ENCODE results near the gene CBFA2T3.

The CBFA2T3 gene

DNA sequence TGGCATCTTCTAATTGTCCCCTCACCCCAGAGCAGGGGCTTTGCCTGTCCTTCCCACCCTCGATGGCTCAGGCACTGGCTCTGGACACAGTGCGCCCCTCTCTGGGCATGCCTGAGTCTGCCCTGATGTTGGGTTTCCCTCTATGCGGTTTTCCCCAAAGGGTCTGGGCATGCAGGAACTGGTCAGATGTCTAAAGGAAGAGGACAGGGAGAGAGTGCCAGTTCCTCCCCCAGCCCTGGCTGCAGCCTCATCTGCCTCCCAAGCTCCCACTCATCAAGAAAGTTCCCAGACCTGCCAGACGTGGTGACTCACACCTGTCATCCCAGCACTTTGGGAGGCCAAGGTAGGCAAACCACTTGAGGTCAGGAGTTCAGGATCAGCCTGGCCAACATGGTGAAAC is 69.2 kb downstream of the CBFA2T3 start:
- TF ChIP-seq ZFX (IDR thresholded peaks at IDR 0.05), result no peak
- TF ChIP-seq, protein P1, sequence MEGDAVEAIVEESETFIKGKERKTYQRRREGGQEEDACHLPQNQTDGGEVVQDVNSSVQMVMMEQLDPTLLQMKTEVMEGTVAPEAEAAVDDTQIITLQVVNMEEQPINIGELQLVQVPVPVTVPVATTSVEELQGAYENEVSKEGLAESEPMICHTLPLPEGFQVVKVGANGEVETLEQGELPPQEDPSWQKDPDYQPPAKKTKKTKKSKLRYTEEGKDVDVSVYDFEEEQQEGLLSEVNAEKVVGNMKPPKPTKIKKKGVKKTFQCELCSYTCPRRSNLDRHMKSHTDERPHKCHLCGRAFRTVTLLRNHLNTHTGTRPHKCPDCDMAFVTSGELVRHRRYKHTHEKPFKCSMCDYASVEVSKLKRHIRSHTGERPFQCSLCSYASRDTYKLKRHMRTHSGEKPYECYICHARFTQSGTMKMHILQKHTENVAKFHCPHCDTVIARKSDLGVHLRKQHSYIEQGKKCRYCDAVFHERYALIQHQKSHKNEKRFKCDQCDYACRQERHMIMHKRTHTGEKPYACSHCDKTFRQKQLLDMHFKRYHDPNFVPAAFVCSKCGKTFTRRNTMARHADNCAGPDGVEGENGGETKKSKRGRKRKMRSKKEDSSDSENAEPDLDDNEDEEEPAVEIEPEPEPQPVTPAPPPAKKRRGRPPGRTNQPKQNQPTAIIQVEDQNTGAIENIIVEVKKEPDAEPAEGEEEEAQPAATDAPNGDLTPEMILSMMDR (conservative IDR thresholded peaks at IDR 0.05), result no peak
- H3K27ac ChIP-seq, result no peak overlapping the region

DNA sequence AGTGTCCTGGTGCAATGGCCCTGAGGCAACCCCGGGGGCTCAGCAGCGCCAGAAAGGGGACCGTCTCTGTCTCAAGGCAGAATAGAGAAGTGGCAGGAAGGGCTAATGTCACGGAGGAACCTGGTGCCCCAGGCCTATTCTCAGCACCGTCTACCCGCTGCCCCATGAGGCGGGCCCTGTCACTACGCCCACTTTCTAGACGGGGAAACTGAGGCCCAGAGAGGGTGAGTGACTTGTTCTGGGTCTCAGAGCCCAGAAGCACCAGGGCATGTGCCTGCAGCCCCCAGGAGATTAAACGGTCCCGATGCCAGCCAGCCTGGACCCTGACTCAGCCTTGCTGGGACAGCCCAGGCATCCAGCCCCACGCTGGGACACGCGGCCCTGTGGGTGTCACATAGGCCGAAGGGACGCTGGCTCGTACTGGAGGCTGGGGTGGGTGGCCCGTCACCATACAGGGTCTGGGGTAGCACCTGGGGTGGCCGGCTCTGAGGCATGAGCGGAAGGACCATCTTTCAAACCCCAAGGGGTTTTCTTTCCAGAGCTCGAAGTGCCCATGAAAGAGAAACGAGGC is 70.4 kb downstream of the CBFA2T3 start:
- no peak overlapping the region for H3K27ac ChIP-seq
- no peak for TF ChIP-seq ZFX (IDR thresholded peaks at IDR 0.05)
- TF ChIP-seq, protein P1 (conservative IDR thresholded peaks at IDR 0.05), result no peak; the same call in 1 of the 2 replicates

DNA sequence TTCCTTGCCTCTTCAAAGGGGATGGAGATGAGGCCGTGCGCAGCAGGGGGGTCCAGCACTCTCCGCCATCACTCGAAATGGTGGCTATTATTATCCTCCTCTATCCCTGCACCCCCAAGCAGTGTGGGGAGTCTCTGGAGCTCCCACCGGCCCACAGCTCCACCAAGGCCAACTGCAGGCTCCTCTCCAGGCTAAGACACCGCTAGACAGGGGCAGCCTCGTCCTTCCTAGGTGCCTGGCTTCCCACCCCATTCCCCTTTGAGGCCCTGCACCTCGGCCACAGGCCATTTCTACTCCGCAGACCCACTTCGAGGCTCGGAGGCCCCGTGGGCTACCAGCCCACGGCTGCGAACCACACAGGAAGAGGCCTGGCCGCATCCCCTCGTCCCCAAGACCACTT is 71.0 kb downstream of the CBFA2T3 start:
- TF ChIP-seq, protein P1 (conservative IDR thresholded peaks at IDR 0.05), result no peak
- TF ChIP-seq ZFX (IDR thresholded peaks at IDR 0.05), result no peak
- no peak overlapping the region for H3K27ac ChIP-seq

DNA sequence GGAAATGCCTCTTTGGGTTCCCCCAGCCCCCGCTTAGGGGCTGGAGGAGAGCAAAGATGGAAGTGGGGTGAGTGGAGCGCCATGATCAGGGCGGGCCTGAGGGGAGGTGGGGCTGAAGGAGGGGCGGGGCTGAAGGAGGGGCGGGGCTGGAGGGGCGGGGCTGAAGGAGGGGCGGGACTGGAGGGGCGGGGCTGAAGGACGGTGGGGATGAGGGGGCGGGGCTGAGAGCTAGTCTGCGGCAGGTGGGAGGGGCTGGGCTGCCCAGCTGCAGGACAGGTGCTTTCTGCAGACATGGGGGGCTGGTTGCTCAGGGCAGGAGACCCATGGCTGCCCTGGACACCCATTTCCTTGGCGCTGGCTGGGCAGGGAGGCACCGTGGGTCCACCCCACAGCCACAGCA is 71.4 kb downstream of the CBFA2T3 start:
- H3K27ac ChIP-seq, result no peak overlapping the region
- TF ChIP-seq, protein P1 (conservative IDR thresholded peaks at IDR 0.05), result no peak
- TF ChIP-seq ZFX (IDR thresholded peaks at IDR 0.05), result no peak

DNA sequence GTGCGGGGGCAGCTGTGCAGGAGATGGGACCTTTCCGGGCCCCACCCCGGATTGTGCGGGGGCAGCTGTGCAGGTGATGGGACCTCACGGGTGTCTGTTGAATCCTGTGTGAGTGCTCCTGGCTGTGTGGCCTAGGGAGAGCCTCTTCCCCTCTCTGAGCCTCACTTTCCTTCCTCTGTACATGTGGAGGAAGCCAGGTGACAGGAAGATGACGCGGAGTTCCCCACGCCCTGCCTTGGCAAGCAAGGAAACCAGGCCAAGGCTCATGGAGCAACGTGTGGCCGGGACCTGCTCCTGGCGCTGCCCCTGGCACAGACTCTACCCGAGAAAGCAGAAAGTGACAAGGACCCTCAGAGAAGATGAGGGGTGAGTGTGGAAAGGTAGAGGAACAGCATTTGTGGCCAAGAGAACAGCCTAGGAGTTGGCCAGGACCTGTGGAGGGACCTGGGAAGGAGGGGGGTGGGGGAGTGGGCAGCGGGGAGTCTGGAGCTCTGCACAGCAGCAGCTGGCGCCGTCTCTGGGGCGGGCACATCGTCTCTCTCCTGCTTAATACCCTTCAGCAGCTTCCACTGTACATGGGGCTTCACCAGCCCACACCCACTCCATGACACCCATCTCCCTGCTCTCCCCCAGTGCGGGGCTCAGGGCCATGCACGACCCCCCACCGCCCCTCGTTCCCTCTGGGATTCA is 72.2 kb downstream of the CBFA2T3 start:
- TF ChIP-seq, protein P1 (conservative IDR thresholded peaks at IDR 0.05), result no peak
- TF ChIP-seq ZFX (IDR thresholded peaks at IDR 0.05), result no peak
- H3K27ac ChIP-seq, result no peak overlapping the region

DNA sequence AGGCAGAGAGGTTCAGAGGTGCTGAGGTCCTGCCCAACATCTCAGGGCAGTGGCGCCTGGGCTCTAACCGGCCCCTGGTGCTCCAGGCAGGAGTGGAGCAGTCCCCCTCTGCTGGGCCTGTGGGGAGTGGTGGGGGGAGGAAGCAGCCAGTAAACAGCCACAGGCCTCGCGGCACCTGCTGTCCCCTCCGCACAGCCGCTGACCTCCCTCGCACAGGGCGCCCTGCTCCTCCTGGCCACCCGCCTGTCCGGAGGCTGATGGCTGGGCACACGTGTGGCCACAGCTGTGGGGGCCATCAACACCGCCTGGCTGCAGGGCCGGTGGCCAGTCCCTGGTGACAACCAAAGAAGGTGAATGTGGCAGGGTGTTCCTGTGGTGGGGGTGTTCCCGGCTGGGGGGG is 73.7 kb downstream of the CBFA2T3 start:
- TF ChIP-seq, protein P1 (conservative IDR thresholded peaks at IDR 0.05), result no peak
- TF ChIP-seq ZFX (IDR thresholded peaks at IDR 0.05), result no peak
- H3K27ac ChIP-seq, result no peak overlapping the region

DNA sequence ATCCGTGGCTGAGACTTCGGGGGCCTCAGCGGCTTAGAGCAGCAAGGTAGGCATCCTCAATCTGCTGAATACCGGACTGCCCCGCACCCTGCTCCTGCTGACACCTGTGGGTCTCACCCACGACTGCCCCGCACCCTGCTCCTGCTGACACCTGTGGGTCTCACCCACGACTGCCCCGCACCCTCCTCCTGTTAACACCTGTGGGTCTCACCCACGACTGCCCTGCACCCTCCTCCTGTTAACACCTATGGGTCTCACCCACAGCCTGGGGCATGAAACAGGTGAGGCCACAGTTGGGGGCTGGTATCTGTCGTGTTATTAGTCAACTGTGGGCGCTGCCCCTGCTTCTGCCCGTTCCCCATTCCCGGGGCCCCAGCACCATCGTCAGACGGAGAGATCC is 74.3 kb downstream of the CBFA2T3 start:
- no peak overlapping the region for H3K27ac ChIP-seq
- TF ChIP-seq, protein P1 (conservative IDR thresholded peaks at IDR 0.05), result no peak
- TF ChIP-seq ZFX (IDR thresholded peaks at IDR 0.05), result no peak
